Activated CD4-positive, CD25-positive, alpha-beta regulatory T cell treated with anti-CD3 and anti-CD28 coated beads, Interleukin-2, amount 50 U/mL, for 24 hours (primary cell): ENCODE measurements around the gene RNF225.
"Not testable (repeated sequence)": the region's sequence is repeated elsewhere in the genome, so short reads cannot be mapped to it uniquely, and the experiment has no call there.

Experiments used
- ATAC-seq, 2 donors: fragments of 150-1000 bp; cut with Tn5 transposase; one replicate each; pipeline ENCODE4 v1.10.0; 2021; ENCODE audit warnings: mild to moderate bottlenecking in 1 of 2, moderate library complexity in 1 of 2

Gene RNF225

DNA sequence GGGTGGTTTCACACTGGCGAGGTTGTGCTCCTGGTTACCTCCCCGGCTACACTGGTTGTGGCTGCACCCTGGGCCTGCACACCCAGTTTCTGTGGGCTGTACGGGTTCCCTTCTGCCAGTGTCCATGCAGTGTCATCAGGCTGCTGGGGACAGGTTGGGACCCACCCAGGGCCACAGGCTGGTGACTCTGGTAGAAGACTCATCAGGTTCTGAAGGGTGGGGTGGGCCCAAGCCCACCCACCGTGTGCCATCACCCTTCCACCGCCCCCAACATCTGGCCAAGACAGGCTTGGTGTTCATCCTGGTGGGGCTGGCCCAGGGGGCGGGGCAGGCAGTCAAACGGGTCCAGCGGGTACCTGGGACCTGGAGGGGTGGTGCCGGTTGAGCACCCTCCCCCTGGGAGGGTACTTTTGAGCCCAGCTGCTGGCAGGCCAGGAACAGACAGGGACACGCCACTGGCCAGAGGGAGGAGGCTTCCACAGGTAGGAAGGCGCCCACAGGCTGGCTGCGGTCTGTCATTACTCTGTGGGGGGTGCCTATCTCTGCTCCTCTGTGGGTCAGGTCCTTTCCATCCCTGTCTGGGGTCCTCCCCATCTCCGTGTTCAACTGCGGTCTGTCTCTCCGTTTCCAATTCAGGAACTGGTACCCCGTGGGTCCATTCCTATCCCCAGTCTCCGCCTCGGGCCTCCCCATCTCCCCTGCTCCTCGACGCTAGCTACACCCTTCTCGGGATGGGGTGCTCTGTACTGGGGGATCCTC is at the start of gene RNF225:
TSS of gene RNF225 (plus strand) at position 437 of the 759 bp plus-strand sequence. CDS start 434 bp downstream, outside the sequence.
- peak; percentile 8 to 22 for ATAC-seq

DNA sequence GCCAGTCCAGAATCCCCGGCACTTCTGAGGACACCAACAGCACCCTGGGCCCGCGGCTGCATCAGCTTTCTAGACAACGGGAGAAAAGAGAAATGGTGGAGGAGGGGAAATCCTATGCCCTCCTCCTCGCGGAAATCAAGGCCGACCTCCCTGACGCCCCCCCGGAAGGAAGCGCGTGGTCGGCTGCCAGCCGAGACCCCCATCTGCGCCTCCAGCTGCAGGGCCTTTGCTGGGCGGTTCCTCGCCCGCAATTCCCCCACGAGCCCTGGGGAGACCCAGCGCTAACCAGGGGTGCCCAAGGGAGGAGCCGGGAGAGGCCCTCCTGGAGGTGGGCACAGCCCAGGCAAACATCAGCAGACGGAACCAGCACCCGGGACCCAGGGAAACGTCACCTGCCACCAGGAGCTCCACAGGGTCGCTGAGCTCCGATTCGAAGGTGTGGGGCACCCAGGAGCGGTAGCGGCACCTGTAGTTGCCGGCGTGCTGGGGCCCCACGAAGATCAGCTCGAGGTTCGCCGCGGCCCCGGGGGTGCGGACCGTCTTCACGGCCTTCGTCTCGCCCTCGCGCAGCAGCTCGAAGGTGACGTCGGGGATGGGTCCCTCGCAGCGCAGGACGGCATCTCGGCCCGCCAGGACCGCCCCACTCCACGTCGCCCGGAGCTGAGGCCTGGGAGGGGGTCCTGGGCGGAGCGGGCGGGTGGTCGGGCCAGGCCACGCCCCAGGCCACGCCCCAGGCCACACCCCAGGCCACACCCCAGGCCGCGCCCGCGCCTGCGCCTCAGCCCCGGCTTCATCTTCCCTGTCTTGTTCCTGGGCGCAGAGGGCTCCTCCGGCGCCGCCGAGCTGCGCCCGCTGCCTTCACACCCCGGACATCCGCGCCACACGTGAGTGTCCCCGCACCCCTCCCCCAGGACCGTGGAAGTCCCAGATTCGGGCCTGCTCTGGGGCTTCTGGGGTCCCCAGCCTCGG is 48.2 kb upstream of the RNF225 start:
- ATAC-seq, result peak; percentile 89 to 94

DNA sequence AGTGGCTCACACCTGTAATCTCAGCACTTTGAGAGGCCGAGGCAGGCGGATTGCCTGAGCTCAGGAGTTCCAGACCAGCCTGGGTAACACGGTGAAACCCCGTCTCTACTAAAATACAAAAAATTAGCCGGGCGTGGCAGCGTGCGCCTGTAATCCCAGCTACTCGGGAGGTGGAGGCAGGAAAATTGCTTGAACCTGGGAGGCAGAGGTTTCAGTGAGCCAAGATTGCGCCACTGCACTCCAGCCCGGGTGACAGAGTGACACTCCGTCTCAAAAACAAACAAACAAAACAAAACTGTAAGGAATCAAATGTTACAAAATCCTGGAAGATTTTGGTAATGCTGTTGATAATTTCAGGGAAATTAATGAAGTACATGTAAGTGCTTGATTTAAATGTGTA is 47.4 kb upstream of the RNF225 start:
- not testable (repeated sequence) for ATAC-seq

DNA sequence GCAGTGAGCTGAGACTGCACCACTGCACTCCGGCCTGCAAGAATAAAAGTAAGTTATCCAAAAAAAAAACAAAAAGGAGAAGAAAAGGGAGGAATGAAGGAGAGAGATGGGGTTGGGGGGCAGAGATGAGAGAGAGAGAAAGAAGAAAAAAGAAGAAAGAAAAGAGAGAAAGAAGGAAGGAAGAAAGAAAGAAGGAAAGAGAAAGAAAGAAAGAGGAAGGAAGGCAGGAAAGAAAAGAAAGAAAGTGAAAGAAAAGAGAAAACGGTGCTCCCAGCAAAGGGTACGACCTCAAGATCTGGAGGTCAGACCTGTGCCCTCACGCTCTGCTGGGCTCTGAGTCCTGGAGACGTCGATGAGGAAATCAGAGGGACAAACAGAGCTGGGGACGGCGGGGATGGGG is 45.9 kb upstream of the RNF225 start:
- no peak for ATAC-seq

DNA sequence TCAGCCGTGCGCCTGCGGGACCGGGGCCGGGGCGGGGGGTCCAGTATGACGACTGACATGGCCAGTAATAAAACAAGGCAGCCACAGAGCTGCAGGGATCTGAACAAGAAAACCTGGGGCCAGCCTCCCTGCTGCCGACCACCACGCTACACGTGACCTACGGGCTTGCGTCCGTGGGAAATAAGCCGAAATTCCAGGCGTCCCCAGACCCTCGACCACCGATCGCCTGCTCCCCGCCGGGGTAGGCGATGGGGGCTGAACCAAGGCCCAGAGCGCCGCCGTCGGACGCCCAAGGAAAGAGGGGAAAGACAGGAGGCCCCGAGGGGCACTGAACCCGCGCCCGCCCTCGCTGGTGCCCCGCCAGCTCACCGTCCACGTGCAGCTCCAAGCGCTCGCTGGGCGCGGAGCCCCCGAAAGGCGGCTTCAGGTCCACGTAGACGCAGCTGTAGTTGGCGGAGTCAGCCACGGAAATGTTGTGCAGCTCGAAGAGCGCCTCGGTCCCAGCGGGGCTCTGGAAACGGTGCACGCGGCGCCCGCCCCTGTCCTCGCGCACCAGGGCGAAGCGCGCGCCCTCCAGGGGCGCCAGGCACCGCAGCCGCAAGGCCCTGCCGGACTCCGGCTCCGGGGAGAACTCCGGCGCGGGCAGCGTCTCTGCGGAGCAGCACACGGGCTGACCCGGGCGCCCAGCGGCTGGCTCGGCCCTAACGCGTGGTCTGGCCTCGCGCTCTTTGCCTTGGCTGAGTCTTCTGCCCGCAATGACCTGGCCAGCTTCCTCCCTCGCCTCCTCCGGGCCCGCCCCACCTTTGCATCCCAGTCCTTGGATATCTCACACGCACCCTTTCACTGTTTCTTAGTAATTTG is 45.2 kb upstream of the RNF225 start:
- no peak for ATAC-seq

DNA sequence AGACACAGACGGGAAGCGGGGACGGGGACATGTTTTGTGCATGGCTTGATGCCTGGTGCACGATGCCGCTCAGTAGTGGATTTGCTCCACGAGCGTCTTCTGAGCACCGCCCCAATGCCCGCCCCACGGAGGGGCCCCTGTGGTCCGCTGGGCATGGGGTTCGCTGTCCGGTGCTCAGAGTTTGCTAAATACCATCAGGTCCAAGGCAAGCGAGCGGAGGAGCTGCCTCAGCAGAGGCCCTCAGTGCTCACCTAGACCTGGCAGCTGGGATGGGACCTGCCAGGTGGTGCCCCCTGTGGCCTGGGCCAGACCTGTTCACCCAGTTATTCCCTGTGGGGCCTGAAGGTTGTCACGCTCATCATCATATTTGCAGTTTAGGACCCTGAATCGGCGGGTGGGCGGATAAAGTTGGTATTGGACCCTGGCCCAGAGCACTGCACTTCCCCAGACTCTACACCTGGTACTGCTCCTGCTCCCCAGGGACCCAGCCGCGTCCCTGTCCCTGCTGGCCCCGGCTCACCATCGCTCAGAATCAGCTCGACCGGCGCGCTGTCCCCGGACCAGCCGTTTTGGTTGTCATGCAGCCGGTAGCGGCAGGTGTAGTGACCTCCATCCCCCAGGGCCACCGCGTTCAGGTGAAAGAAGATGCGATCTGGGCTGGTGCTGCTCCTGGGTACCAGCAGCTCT is 44.4 kb upstream of the RNF225 start:
- no peak for ATAC-seq

DNA sequence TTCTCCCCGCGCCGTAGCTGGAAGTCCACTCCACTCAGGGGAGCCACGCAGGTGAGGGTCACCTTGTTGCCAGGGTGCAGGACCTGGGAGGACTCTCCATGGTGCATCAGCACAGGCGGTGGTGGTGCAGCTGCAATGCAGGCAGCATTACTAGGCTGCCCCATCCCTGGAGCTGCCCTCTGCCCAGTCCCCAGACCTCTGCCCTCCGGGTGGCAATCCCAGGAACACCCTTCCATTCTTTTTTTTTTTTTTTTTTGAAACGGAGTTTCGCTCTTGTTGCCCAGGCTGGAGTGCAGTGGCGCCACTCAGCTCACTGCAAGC is 43.9 kb upstream of the RNF225 start:
- ATAC-seq, result no peak

DNA sequence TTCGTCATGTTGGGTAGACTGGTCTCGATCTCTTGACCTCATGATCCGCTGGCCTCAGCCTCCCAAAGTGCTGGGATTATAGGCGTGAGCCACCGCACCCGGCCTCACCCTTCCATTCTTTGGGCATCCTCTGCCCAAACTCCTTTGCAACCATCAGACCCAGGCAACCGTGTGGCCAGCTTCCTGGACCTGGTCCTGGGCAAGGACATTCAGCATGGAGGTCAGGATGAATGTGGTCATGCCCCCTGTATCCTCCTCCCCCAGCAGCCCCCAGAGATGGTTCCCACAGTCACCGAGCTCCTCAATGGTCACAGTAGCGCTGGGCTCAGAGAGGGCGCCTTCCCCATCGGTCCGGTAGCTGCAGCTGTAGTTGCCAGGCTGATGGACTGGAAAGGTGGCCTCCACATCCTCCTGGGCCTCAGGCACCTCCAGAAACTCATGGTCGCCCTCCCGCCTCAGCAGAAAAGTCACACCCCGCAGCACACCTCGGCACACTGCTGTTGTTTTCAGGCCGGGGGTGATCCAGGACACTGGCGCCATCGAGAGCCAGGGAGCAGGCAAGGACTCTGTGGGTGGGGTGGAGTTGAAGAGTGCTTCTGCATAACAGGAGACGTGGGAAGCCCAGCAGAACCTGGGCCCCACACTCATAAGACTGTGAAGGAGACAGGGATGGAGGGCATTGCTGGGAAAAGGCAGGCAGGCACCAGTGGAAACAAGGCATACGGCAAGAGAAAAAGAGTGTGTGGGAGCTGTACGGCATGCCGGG is 43.3 kb upstream of the RNF225 start:
- ATAC-seq, result no peak

DNA sequence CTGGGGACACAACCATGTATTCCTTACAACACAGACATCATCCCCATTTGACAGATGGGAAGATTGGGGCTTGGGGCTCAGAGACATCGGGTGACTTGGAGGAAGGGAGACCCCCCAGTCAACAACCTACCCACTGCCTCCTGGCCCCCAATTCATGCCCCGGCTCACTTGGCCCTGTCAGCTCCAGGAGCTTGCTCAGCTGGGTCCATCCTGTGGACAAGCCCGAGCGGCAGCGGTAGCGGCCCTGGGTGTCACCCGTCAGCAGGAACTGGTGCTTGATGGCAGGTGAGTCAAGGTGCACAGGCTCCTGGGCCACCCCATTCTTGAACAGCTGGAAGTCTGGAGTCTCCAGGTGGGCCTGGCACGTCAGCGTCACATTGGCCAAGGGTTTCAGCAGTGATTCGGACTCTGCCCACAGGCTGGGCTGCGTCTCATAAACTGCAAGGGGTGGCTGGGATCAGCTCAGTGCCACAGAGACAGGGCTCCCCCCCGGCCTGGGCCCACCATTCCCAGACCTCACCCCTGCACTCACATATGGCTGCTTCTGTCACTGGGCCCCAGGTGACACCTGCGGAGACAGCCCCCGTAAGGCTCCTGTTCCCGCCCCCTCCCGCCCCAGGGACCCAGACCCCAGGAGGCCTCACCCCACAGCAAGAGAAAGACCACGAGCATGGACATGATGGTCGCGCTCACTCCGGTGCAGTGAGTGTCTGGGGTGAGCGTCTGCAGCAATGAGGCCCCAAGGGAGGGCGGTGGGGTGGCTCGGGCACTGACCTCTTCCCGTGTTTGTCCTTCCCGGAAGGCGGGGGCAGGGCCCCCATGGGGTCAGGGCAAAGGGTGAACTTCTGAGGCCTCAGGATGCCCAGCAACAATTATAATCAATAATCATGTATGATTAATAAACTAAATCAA is 42.4 kb upstream of the RNF225 start, which contains the start of gene A1BG:
TSS of gene A1BG (minus strand) at position 733 of the 912 bp plus-strand sequence. CDS start at position 678, 55 bp downstream.
- no peak for ATAC-seq

DNA sequence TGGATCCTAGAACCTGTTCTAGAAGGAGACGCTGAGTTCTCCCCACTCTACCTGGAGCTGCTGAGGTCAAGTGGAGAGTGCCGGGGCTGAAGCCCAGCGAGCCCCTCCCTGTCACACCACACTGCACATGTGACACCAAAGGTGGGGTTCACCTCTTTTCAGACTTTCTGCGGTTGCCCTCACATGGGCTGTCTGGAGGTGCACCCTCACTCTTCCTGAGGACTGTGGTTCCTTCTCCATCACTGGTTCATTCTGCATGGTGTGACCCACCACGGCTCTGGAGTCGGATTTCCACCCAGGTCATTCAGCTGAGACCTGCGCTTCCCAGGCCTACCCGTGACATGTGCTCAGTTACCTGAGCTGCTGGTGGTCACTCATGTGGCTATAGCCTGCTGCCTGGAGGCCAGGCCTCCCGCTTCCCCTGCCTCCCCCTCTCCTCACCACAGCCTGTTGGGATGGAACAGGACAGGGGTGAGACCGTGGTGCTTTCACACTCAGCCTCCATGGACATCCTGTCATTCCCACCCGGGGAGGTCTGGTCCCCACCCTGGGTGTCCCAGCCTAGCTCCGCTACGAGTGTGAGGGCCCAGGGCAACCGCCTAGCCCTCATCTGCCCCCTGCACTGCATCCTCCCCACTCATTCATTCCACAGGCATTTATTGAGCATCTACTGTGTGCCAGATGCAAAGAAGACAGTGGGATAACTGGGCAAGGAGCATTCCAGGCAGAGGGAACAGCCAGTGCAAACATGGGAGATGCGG is 41.6 kb upstream of the RNF225 start:
- no peak for ATAC-seq

DNA sequence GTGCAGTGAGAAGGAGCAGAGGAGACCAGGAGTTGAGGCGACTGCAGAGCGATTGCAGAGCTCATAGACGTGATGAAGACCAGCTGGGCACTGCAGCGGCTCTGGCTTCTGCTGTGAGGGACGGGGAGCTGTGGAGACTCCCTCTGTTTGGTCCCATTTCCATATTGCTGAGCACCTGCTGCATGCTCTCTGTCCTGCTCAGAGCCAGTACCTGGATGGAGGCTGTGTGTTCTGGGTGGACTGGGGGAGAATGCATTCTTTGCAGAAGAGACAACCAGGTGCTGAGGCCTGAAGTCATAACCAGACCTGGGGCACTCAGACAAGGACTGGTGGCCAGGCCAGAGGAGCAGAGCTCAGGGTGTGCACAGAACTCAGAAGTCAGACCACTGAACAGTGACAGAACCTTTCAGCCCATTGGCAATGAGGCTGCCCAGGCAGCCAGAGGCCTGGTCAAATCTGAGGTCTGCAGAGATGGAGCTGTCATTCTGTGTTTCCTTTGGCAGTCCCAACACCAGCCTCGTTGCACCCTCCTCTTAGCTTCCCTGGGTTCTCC is 40.9 kb upstream of the RNF225 start:
- ATAC-seq, result no peak

DNA sequence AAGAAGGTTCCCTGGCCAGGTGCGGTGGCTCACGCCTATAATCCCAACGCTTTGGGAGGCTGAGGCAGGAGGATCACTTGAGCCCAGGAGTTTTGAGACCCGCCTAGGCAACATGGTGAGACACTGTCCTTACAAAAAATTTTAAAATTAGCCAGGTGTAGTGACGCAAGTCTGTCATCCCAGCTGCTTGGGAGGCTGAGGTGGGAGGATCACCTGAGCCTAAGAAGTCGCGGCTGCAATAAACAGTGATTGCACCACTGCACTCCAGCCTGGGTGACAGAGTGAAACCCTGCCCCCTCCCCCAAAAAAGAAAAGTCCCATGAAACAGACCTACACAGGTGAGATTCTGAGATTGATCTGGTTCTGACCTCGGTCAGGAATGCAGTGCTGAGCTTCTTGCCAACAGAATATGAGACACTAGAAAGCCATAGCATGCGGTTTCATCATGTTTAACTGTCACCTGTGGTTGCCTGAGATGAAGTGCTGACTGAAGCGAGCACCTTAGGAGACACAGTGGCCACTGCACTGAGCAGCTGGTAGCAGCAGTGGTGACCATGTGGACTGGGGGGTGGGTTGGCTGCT is 40.1 kb upstream of the RNF225 start:
- no peak for ATAC-seq

DNA sequence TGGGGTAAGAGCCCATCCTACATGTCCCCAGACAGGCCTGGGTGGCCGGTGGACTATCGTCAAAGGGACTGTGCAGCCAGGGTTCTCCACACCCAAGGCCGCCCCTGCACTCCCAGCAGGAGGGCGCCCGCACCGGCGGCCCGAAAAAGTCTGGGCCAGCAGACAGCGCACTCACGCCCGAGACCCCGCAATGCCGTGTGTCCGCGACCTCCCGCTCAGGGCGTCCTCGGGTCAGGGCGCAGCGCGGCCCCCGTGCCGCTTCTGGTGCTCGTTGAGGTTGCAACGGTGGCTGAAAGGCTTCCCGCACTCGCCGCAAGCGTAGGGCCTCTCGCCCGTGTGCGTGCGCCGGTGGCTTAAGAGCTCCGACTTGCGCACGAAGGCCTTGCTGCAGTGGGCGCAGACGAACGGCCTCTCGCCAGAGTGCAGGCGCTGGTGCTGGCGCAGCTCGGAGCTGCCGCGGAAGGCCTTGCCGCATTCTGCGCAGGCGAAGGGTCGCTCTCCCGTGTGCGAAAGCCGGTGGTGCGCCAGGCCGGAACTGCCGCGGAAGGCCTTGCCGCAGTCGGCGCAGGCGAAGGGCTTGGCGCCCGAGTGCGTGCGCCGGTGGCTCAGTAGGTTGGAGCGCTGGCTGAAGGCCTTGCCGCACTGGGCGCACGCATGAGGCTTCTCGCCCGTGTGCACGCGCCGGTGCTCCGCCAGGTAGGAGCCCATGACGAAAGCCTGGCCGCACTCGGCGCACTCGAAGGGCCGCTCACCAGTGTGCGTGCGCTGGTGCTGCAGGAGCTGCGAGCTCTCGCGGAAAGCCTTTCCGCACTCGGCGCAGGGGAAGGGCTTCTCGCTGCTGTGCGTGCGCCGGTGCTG is 39.3 kb upstream of the RNF225 start:
- ATAC-seq, result peak; percentile 53 to 60

DNA sequence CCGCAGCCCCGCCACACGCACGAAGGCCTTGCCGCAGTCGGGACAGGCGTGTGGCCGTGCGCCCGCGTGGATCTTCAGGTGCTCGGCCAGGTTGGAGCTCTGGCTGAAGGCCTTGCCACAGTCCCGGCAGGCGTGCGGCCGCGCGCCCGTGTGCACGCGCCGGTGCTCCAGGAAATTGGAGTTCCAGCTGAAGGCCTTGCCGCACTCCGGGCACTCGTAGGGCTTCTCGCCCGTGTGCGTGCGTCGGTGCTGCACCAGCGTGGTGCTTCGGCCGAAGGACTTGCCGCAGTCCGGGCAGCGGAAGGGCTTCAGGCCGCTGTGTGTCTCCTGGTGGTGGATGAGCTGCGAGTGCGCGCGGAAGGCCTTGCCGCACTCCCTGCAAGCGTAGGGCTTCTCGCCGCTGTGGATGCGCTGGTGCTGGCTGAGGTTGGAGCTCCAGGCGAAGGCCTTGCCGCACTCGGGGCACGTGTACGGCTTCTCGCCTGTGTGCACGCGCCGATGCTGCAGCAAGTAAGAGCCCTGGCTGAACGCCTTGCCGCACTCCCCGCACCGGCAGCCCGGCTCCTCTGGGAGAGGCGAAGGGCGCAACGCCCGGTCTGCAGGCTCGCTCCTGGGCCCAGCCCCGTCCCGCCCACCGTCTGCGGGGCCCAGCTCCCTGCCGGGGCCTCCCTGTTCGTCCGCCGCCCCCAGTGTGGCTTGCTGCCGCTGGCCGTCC is 38.5 kb upstream of the RNF225 start:
- ATAC-seq, result peak in 1 of 2 donors; percentile 2

DNA sequence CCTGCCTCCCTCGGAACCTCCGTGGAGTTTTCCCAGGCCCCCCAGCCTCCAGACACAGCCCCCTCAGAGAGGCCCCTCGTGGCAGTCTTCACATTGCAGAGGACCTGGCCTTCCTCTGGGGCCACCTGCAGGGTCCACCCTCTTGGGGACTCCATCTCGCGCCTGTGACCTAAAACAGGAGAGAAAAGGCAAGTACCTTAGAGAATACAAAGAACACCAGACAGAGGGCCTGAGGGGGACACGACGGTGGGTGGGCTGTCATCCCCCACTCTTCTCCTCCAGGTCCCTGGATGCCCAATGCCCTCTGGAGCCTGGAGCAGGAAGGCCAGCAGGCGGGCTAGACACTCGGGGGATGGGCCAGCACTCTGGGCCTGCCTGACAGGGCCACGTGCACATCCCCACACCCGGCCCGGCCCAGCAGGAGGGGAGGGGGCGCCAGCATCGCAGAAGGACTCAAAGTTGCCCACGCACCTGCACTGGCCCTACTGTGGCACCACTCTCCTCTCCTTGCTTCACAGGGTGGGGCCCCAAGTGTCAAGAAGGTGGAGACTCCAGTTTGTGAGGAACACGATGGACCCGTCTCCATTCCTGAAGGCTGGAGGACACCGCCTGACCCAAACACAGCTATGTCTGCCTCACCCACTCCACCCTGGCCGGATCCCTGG is 37.8 kb upstream of the RNF225 start:
- no peak for ATAC-seq

DNA sequence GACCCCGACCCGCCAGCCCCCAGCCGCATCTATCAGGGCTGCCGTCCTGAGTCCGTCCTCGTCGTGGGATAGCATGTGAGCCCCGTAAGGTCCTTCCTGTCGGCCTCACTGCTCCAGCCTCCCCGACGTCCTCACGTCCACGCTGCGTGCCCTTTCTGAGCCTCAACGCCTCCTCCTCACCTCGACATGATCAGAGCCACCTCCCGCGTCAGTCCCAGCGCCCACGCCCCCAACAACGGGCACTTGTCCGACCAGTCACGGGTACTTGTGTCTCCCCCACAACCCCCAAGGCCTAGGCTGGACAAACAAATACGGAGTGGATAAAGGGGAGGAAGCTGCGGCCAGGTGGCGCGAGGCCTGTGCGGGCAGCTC is 33.6 kb upstream of the RNF225 start:
- peak; percentile 6 to 7 for ATAC-seq
